LNCaP clone FGC (cell line): Measurements from ENCODE around the gene BMPR1B.

Experiments
- DNase-seq: peaks from one replicate; pipeline ENCODE4 v3.0.0-alpha.2; 2011; ENCODE audit warnings: low read depth
- H3K4me3 ChIP-seq: 2 replicates; pipeline ENCODE4 v1.5.1; 2011; ENCODE audit warnings: mild to moderate bottlenecking, low read depth, low read length, control low read depth
- TF ChIP-seq, protein P1 (sequence below): IDR thresholded peaks from 2 replicates; pipeline ENCODE4 v1.5.1; 2012; ENCODE audit warnings: mild to moderate bottlenecking; ENCODE audit not compliant: control insufficient read depth, insufficient read depth; ENCODE audit errors: extremely low read depth

Gene BMPR1B

DNA sequence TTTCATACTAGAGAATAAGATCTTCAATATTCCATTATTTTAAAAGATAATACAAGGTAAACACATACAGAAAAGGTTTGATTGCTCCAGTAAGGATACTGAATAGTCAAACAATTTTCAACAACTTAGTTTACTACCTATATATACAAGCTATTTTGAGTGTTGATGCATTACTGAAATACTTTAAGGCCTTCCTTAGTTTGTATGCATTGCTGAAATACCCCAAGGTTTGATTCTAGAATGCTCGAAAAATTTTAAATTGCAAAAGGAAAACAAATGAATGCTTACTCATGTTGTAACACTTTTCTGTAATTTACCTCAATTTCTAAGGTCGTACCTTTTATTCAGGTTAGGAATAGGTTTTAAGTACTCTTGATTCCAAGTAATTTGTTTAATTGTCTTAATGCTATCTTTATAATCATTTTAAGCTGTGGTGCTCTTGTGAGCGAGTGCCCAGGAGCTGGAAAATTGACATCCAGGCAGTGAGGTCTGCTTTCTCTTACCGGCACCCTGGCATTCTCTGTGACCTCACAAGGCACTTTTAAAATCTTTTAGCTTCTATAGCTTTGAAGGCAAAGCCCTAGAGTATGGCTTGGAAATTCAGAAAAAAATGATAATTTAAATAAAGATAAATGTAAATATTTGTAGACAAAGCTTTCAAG lies 114.0 kb downstream of the BMPR1B start:
- DNase-seq: no peak
- H3K4me3 ChIP-seq: no peak overlapping the region
- TF ChIP-seq, protein P1, sequence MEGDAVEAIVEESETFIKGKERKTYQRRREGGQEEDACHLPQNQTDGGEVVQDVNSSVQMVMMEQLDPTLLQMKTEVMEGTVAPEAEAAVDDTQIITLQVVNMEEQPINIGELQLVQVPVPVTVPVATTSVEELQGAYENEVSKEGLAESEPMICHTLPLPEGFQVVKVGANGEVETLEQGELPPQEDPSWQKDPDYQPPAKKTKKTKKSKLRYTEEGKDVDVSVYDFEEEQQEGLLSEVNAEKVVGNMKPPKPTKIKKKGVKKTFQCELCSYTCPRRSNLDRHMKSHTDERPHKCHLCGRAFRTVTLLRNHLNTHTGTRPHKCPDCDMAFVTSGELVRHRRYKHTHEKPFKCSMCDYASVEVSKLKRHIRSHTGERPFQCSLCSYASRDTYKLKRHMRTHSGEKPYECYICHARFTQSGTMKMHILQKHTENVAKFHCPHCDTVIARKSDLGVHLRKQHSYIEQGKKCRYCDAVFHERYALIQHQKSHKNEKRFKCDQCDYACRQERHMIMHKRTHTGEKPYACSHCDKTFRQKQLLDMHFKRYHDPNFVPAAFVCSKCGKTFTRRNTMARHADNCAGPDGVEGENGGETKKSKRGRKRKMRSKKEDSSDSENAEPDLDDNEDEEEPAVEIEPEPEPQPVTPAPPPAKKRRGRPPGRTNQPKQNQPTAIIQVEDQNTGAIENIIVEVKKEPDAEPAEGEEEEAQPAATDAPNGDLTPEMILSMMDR: no peak

DNA sequence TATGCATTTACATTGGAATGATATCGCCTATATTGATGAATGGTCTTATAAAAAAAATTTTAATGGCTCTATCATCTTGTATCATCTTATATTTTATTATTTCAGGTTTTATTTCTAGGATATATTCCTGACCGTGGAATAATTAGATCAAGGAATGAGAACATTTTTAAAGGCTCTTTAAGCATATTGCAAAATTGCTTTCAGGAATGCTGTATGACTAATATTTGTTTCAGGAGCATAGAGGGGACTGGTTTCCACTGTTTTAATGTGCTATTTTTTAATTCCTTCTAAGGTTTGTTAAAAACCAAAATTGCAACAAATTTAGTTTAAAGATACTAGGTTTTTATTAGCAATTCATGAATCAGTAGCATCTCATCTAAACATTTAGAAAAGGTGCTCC lies 120.2 kb downstream of the BMPR1B start:
- H3K4me3 ChIP-seq: no peak overlapping the region
- TF ChIP-seq, protein P1: no peak
- no peak for DNase-seq

- TF ChIP-seq, protein P1: no peak
- no peak for DNase-seq
Observed at GRCh38 chr4:94880956-94881355, 123.2 kb downstream of the BMPR1B start.

DNA sequence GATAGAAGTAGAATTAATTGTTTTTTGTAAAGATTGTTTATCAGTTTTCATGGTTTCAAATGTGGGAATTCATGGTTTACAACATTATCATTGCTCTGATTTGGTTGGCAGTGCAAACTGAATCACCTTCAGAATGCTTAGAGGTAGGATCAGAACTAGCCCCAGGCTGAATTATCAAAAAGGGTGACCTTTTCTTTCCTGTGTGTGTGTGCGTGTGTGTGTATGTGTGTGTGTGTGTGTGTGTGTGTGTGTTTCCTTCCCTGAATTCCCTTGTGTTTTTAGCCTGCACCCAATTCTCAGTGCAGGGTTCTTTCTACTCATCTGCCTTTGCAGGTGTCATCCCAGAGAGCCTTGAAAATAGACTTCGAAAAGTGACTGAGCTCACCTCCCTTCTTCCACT lies 125.0 kb downstream of the BMPR1B start:
- DNase-seq: no peak
- no peak overlapping the region for H3K4me3 ChIP-seq
- TF ChIP-seq, protein P1: no peak

More at GRCh38 chr4:94880956-94881355, 123.2 kb downstream of the BMPR1B start:
- H3K4me3 ChIP-seq: no peak overlapping the region

DNA sequence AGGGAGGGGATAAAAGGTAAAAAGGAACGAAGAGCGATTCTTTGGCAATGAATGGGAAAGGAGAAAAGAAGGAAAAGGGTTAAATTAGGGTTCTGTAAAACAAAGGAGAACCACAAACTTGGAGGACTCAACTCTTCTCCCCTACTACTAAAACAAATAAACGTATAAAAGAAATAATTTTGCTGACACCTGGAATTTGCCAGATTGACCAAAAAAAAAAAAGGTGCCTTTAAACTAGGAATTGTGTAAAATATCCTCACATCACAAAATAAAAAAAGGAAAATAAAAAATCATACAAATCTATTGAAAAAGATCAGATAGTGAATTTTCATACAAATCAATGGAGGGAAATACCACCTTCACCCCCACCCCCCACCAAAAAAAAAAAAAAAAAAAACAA lies 129.3 kb downstream of the BMPR1B start:
- H3K4me3 ChIP-seq: no peak overlapping the region
- TF ChIP-seq, protein P1: no peak
- DNase-seq: no peak

GRCh38 chr4:94889523-94889922 lies 131.8 kb downstream of the BMPR1B start:
- TF ChIP-seq, protein P1: no peak
- no peak overlapping the region for H3K4me3 ChIP-seq
- no peak for DNase-seq

GRCh38 chr4:94889946-94890345 lies 132.2 kb downstream of the BMPR1B start:
- TF ChIP-seq, protein P1: no peak
- no peak for DNase-seq
- H3K4me3 ChIP-seq: no peak overlapping the region
